ENCODE measurements around the gene FNDC1. TPM values are rescaled to one million over a fixed set of nuclear protein-coding genes. Genes with fewer than 3 reads are reported as not detected.
A peak's percentile ranks its signal among the peaks of the same experiment; 100 is the strongest.

FNDC1 gene
- total RNA-seq, 1 experiment from 2014 or later = not detected

- DNase-seq (ENCODE audit: low read depth) = no peak
Observed at GRCh38 chr6:159204605-159205004, 35.4 kb downstream of the FNDC1 start.

- no peak for DNase-seq (ENCODE audit: low read depth)
Observed at GRCh38 chr6:159212028-159212427, 42.8 kb downstream of the FNDC1 start.

GRCh38 chr6:159212525-159213280 lies 43.5 kb downstream of the FNDC1 start:
- no peak for DNase-seq (ENCODE audit: low read depth)

- no peak for DNase-seq (ENCODE audit: low read depth)
Observed at GRCh38 chr6:159213405-159213804, 44.2 kb downstream of the FNDC1 start.

- DNase-seq (ENCODE audit: low read depth) = no peak
Observed at GRCh38 chr6:159214281-159214680, 45.1 kb downstream of the FNDC1 start.

GRCh38 chr6:159217595-159218275 lies 48.5 kb downstream of the FNDC1 start:
- peak; percentile 33 for DNase-seq (ENCODE audit: low read depth)

GRCh38 chr6:159220093-159220492 lies 50.9 kb downstream of the FNDC1 start:
- DNase-seq (ENCODE audit: low read depth) = no peak

- no peak for DNase-seq (ENCODE audit: low read depth)
Observed at GRCh38 chr6:159221486-159222170, 52.4 kb downstream of the FNDC1 start.

GRCh38 chr6:159224452-159224851 lies 55.3 kb downstream of the FNDC1 start:
- no peak for DNase-seq (ENCODE audit: low read depth)

GRCh38 chr6:159229651-159230051 lies 60.5 kb downstream of the FNDC1 start:
- no peak for DNase-seq (ENCODE audit: low read depth)

- no peak for DNase-seq (ENCODE audit: low read depth)
Observed at GRCh38 chr6:159232106-159232645, 63.0 kb downstream of the FNDC1 start.

- DNase-seq (ENCODE audit: low read depth) = no peak
Observed at GRCh38 chr6:159232751-159233150, 63.6 kb downstream of the FNDC1 start.

GRCh38 chr6:159233365-159234101 lies 64.3 kb downstream of the FNDC1 start:
- DNase-seq (ENCODE audit: low read depth) = no peak

- no peak for DNase-seq (ENCODE audit: low read depth)
Observed at GRCh38 chr6:159234102-159234553, 64.9 kb downstream of the FNDC1 start.

GRCh38 chr6:159238920-159239558 lies 69.8 kb downstream of the FNDC1 start:
- DNase-seq (ENCODE audit: low read depth) = no peak

- DNase-seq (ENCODE audit: low read depth) = no peak
Observed at GRCh38 chr6:159249128-159249527, 79.9 kb downstream of the FNDC1 start.

GRCh38 chr6:159249752-159250151 lies 80.6 kb downstream of the FNDC1 start:
- DNase-seq (ENCODE audit: low read depth) = no peak

- no peak for DNase-seq (ENCODE audit: low read depth)
Observed at GRCh38 chr6:159250633-159251032, 81.4 kb downstream of the FNDC1 start.

- DNase-seq (ENCODE audit: low read depth) = peak; percentile 48
Observed at GRCh38 chr6:159252955-159253508, 83.8 kb downstream of the FNDC1 start.

- DNase-seq (ENCODE audit: low read depth) = no peak
Observed at GRCh38 chr6:159254186-159254585, 85.0 kb downstream of the FNDC1 start.

Measured in HT1080 (cell line).